Measurements from ENCODE around the gene ERC2. TPM values are rescaled to one million over a fixed set of nuclear protein-coding genes. Genes with fewer than 3 reads are reported as not detected.

The ERC2 gene
- total and polyA plus RNA-seq, 9 donors, result 1.2 to 9.4 (median 5.4) TPM

- Histone ChIP-seq H3K4me3 (no peak overlapping the region), H3K9me3 (no peaks in the 10 kb centered on the region), H3K4me1 (ENCODE audit: insufficient read depth) (no peaks in the 10 kb centered on the region), H3K27me3 (no peaks in the 10 kb centered on the region), H3K27ac (no peak overlapping the region), H3K36me3 (no peaks in the 10 kb centered on the region)
- no peak for DNase-seq
- TF ChIP-seq EP300 (IDR thresholded peaks at IDR 0.05) (no peak), POLR2A (IDR thresholded peaks at IDR 0.05) (no peak), CTCF (IDR thresholded peaks at IDR 0.05) (no peak)
- intact Hi-C loops (cut with DNase I), result no loop called here
- 77 to 82% (median 81%) methylated on average over 4 of the region's 4 CpGs for WGBS, 3 donors
These were observed 969.7 kb downstream of the ERC2 start for GRCh38 chr3:55498520-55498919.

DNA sequence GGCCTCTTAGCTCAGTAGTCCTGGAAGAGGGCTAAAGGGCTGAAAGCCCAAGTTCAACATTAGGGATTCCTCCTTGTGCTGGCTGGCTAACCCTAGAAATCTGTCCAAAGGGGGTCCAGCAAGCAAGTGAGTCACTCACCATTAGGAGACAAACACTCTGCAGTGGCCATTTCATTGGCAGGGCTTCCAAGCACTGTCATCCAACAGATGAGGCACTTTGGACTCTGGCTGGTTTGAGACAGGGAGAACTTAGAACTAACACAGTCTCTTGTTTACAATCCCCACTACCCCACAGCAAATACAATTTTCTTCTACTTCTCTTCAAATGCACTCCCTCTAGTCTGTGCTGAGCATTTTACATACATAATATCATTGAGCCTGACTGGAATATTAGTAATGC is 971.0 kb downstream of the ERC2 start:
- TF ChIP-seq POLR2A (IDR thresholded peaks at IDR 0.05), result no peak
- TF ChIP-seq EP300 (IDR thresholded peaks at IDR 0.05), result no peak
- TF ChIP-seq CTCF (IDR thresholded peaks at IDR 0.05), result no peak
- intact Hi-C loops (cut with DNase I), result no loop called here

DNA sequence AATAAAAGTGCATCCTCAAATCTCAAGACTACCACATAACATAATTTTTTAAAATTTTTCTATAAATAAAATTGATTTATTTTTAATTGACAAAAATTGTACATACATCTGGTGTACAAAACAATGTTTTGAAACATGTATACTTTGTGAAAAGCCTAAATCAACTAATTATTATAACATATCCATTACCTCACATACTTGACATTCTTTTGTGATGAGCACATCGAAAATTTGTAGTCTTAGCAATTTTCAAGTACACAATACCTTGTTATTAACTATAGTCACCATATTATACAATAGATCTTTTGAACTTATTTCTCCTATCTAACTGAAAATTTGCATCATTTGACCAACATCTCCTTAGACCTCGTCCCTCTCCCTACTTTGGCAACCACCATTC is 973.3 kb downstream of the ERC2 start:
- TF ChIP-seq EP300 (IDR thresholded peaks at IDR 0.05) (no peak), CTCF (IDR thresholded peaks at IDR 0.05) (no peak), POLR2A (IDR thresholded peaks at IDR 0.05) (no peak)

More for the DNA sequence above, 971.0 kb downstream of the ERC2 start:
- Histone ChIP-seq H3K27me3 (no peaks in the 10 kb centered on the region), H3K4me1 (ENCODE audit: insufficient read depth) (no peaks in the 10 kb centered on the region), H3K27ac (no peak overlapping the region), H3K4me3 (no peak overlapping the region), H3K36me3 (no peaks in the 10 kb centered on the region), H3K9me3 (no peaks in the 10 kb centered on the region)
- DNase-seq, result no peak

GRCh38 chr3:55492976-55493375 is 975.3 kb downstream of the ERC2 start:
- intact Hi-C loops (cut with DNase I), result no loop called here
- no peak for DNase-seq
- H3K27me3 ChIP-seq, result no peaks in the 10 kb centered on the region
- no peak overlapping the region for H3K4me3 ChIP-seq
- no peaks in the 10 kb centered on the region for H3K36me3 ChIP-seq
- no peaks in the 10 kb centered on the region for H3K9me3 ChIP-seq
- no peak overlapping the region for H3K27ac ChIP-seq
- H3K4me1 ChIP-seq (ENCODE audit: insufficient read depth), result peaks cover 3% of the 10 kb centered on the region
- WGBS, 3 donors, result 89 to 93% (median 90%) methylated on average over 5 of the region's 5 CpGs
- TF ChIP-seq CTCF (IDR thresholded peaks at IDR 0.05), result no peak
- no peak for TF ChIP-seq POLR2A (IDR thresholded peaks at IDR 0.05)
- TF ChIP-seq EP300 (IDR thresholded peaks at IDR 0.05), result no peak

More for the DNA sequence above, 973.3 kb downstream of the ERC2 start:
- Histone ChIP-seq H3K27me3 (no peaks in the 10 kb centered on the region), H3K36me3 (no peaks in the 10 kb centered on the region), H3K9me3 (no peaks in the 10 kb centered on the region), H3K27ac (no peak overlapping the region), H3K4me3 (no peak overlapping the region), H3K4me1 (ENCODE audit: insufficient read depth) (no peaks in the 10 kb centered on the region)
- DNase-seq, result no peak
- intact Hi-C loops (cut with DNase I), result no loop called here
- 80 to 87% (median 86%) methylated on average over 2 of the region's 2 CpGs for WGBS, 3 donors

All from ovary (tissue), 9 donors.